Ecto neural progenitor cell (in vitro differentiated cells): ENCODE data around the gene PLCL1.

Experiments
- DNase-seq: peaks from one replicate; pipeline ENCODE4 v3.0.0-alpha.2; 2018; ENCODE audit warnings: low spot score

The PLCL1 gene

DNA sequence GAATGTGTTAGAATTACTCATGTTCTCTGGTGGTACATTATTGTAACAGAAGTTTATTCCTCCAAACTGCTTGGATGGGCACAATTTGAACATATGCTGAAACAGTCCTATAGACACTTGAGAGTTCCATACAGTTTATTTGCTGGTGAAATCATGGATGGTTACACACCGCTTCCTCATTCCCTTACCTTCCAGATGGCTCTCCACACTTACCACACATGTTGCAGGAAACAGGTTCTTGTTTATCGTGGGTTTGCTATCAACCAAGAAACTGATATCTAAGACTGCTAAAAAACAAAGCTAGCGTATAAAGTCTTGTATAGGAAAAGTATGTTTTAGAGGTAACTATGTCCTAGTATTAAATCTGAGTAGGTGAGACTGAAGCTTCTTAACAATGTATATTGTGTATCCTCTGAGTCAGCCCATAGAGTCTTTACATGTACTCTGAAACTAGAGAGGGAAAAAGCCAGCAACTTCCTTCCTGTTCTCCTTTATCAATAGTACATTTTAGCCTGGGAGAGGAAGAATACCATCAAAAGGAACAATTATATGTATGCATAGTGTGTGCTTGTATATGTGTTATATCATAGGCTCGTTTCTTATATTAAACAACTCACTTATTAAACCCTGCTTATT, 313.1 kb downstream of the PLCL1 start:
- no peak for DNase-seq

DNA sequence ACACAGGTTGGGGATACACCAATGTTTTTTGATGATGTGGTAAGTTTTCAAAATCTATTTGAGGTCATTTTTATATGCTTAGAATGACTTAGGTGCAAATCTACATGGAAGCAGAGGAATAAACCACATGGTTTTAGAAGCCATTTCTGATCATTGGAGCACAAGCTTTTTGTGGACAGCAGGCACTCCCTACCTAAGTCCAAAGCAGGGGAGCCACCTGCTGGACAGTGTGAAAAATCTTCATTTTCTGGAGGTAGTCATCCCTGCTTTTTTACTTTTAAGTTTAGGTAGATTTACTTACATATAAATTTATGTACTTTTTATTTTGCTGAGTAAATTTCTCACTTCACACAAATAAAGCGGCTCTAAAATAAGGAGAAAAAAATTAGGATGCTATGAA, 323.2 kb downstream of the PLCL1 start:
- DNase-seq: no peak

DNA sequence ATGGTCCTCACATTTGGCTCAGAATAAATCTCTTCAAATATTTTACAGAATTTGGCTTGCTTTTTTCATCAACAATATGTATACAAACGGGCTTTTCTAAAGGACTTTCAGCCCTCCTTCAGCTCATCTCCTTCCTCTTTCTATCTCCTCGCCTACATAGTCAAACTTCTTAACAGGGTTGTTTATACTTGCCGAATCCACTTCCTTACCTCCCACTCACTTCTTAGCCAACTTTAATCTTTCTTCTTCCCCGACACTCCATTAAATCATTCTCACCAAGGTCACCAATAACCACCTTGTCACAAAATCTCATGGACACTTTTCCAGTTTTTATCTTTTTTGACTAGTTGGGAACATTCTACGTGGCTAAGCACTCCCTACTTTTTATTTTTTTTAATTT, 325.2 kb downstream of the PLCL1 start:
- DNase-seq: no peak

DNA sequence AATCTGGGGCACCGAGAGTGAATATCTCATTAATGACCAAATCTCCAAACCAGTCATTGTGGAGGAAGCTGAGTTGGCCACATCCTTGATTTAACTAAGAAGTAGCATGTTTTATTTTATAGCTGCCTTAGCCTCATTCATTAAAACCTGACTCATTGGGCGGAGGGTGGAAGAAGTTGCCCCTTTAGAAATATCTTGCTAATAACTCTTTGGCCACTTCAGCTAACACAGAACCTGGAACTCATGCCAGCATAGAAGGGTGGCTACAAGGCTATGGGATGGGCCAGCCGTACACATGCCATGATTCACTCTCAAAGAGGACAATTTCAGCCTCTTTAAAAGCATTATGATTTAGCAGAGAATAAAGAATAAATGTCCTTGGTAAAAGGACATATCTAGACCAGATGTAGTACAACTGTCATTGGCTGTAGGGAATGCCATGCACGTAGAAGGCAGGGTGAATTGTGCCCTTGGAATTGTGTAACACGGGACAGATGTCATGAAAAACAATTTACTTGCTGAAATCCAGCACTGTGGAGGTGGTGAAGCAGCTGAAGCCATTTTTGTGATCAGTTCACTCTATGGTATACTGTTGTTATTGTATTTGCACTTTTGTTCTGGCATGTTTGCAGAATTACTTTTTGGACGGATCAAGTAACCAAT, 330.0 kb downstream of the PLCL1 start:
- no peak for DNase-seq

DNA sequence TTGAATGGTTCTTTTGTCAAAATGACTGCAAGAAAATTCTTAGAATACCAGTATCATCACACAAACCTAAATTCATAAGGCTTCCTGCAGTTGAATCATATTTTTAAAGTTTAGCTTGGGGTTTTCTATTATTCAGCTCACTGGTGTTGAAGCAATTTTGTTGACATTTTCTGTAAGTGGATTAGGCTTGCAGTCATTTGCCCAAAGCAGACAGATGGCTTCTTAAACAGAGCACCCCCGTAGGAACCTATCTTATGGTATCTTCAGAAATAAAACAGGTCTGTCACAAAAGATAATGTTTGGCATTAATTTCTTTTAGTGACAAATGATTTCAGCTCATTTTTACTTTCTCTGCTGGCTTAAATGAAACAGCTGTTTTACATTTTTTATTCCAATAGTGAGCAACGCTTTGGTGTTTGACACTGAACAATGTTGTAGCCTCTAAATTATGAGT, 331.1 kb downstream of the PLCL1 start:
- DNase-seq: no peak

DNA sequence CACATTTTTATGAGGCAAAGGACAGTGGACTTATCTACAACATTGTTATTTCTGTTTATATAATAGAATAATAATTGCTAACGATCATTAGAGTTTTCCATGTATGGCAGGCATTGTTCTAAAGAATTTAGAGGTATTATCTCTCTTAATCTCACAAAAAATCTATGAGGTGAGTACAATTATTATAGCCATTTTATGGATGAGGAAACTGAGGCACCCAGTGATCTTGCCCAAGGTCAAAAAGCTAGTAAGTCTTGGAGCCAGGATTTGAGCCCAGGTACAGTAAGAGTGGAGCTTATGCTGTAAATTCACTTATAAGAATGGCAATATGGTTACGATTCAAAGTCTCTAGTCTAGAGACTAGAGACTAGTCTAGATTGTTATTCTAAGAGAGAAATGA, 331.7 kb downstream of the PLCL1 start:
- no peak for DNase-seq

DNA sequence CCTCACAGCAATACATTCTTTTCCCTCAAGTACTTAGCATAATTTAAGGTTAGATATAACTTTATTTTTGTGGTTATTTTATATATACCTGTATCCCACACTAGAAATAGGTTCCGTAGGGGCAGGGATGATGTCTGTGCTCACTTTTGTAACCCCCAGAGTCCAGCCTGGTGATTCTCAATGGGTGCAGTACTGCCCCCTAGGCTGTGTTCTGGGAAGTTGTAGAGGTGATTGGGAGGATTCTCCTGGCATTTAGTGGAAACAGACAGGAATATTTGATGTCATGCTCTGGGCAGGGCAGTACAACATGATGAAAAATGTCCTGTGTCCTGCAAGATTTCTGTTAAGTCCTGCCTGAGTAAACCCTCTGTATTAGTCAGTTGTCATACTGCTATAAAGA, 333.3 kb downstream of the PLCL1 start:
- no peak for DNase-seq

DNA sequence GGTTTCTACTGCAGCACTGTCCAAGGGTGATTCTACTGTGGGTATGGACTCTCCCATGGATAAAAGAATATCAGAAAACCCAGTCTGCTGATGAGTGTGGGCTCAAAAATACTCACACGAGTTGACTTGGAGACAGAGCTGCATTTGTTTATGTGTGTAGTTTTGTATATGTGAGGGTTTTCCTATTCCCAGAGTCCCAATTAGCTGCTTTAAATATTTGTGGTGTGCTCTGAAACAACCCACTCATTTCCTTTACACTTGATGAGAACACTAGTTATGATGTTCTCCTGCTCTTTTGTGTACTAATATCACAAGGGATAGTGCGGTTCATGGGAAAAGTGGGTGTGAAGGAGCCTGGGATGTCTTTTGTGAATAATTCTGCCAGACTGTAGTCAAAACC, 337.3 kb downstream of the PLCL1 start:
- no peak for DNase-seq

DNA sequence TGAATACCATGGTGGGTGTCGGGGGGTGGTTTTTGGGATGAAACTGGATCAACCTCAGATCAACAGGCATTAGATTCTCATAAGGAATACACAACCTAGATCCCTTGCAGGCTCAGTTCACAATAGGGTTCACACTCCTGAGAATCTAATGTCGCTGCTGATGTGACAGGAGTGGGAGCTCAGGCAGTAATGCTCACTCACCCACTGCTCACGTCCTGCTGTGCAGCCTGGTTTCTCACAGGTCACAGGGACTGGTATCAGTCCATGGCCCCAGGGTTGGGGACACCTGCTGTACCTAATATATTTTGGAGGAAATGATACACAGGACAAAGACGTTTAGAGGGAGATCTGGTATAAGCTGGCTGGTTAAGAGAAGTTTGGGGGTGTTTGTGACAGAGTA, 338.8 kb downstream of the PLCL1 start:
- DNase-seq: no peak

DNA sequence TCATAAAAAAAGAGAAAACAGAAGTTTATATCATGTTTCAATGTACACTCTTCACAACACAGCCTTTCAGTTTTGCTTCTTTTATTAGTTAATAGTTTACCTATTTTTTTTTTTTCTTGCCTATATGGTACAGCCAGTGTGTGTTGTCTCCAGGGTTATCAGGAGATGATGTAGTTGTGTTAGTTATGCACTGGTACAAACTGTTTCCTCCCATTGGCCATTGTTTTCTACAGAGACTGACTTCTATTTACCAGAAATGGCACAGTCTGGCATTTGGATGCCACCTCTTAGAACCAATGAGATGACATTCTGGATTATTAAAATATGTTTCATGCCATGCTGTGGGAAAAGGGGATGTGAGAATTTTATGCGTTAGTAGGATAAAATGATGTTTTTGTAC, 339.4 kb downstream of the PLCL1 start:
- DNase-seq: no peak

DNA sequence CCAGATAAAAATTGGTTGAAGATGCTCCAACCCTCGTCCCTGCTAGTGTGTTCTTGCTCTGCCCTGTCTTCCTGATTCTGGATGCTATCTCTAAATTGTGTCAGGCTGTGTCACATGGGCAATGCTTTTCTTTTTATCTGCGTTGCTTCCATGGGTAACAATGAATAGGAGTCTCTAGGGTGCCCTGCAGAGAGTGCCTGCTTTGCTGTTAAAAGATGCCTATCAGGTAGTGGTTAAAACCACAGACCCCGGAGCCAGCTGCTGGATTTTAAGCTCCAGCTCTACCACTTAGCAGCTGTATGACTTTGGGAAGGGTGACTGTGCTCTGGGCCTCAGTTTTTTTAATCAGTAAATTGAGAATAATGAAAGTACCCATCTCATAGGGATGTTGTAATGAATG, 340.3 kb downstream of the PLCL1 start:
- DNase-seq: no peak

DNA sequence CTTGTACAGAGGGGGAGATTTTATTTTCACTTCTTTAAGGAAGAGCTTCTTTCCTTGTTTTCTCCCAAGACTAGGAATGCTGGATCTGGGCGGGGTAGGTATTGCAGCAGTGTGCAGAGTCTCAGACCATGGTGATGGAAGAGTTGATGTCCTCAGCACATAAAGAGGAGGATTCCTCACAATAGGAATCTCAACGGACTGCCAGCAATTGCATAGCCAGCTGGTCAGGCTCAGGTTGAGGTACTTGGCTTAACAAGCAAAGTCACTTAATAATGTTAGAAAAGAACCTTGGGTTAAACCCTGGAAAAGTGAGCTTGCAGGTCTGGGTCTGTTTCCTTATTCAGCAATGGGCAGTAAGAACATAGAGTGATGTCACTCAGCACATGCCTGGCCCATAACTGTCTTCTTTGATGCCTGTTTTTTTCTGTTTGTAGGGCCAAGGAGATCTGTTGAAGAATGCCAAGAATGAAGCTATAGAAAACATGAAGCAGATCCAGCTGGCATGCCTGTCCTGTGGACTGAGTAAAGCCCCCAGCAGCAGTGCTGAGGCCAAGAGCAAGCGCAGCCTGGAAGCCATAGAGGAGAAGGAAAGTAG, 342.1 kb downstream of the PLCL1 start:
- no peak for DNase-seq

DNA sequence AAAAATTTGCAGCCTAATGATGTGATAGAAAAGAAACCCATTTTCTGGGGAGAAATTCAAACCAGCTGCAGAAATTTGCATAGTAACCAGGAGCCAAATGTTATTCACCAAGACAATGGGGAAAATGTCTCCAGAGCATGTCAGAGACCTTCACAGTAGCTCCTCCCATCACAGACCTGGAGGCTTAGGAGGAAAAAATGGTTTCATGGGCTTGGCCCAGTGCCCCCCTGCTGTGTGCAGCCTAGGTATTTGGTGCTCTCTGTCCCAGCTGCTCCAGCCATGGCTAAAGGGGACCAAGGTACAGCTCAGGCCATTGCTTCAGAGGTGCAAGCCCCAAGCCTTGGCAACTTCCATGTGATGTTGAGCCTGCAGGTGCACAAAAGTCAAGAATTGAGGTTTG, 352.9 kb downstream of the PLCL1 start:
- no peak for DNase-seq

DNA sequence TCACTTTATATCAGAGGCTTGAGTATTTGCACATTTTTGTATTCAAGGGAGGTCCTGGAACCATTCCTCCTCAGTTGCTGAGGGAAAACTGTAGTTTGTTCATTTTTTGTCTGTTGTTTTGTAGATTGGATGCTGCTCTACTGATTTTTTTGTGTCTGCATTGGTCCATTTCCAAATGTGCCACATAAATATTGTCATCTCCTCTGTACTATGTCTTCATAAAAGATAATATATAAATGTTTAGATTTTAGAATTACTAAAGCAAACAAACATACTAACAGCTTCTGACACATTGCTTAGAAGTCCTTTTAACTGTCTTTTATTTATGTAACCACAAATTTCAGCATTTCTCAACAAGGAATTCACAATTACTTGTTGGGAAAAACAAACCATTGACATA, 356.8 kb downstream of the PLCL1 start:
- no peak for DNase-seq

DNA sequence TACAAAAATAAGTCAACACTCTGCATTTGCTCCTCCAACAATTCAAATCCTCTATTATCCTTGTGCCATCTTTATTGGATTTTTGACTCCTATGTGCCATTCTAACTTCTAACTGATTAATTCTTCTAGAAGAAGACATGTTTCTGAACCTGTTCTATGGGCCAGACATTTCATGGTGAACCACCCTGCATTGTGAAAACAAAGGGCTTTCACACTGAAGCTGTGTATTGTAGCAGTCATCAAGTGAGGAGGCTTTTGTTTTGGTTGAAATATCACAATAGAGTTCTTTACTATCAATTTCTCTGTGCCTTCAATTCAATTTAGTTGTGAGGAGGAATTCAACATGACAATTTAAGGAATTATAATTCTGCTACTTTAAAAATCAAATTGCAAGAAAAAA, 357.9 kb downstream of the PLCL1 start:
- DNase-seq: no peak

DNA sequence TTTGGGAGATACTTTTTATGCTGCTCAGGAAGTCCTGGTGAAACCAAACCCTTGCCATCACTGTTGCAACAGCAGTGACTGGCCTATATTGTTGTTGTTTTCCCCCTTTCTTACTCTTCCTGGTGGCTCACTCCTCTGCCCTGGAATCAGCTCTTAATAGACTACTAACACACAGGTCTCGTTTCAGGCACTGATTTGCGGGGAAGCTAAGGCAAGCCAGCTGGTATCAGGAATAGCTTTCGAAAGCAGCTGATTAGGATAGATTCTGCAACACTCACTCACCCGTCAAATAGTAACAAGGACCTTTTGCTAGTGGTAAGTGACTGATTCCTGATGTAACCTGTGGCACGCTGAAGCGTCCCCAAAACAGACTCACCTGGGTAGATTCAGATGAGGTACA, 360.4 kb downstream of the PLCL1 start:
- no peak for DNase-seq

DNA sequence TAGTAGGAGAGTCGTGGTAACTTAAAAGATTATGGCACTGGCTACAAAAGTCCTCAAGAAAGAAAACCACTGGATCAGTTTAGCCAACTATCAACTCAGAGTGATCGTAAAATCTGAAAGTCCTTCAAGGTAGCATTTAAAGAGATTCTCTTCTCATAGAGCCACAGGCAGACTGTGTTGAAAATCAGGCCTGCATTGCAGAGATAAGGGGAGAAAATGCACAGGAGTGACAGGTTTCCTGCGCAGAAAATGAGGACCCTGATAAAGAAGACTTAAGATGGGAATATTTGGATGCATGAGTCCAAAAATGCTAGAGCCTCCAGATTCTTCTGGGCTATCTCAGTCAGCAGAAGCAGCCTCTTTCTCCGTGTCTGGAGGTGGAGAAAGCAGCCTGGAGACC, 360.9 kb downstream of the PLCL1 start:
- no peak for DNase-seq

DNA sequence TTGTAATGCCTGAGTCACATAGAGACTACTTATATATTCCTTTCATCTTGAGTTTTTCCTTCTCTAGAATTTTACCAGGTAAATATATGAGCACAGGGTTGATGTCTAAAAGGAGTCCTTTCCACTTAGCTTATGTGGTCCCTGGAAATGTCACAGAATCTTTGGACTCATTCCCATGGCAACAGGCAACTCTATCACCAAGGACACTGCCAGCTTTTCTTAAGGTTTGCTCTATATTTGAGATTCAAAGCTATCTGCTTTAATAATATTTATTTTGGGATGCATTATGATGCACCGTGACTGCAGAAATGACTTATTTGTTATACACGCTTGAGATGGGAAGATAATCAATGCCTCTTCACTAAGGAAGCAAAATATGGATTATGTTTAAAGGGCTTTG, 363.0 kb downstream of the PLCL1 start:
- DNase-seq: no peak

DNA sequence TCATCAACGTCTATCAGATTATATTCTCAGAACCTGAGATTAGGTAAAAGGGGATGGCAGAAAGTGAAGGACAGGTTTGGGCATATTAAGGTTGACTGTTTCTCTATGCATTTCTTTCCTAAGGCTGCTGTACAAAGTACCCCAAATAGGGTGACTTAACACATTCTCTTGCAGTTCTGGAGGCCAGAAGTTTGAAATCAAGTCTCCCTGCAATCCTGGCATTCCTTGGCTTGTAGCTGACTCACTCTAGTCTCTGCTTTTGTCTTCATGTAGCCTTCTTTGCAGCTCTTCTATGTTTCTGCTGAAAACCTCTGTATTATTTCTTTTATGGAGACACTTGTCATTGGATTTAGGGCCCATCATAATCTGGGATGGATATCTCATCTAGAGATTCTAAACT, 364.3 kb downstream of the PLCL1 start:
- DNase-seq: no peak

DNA sequence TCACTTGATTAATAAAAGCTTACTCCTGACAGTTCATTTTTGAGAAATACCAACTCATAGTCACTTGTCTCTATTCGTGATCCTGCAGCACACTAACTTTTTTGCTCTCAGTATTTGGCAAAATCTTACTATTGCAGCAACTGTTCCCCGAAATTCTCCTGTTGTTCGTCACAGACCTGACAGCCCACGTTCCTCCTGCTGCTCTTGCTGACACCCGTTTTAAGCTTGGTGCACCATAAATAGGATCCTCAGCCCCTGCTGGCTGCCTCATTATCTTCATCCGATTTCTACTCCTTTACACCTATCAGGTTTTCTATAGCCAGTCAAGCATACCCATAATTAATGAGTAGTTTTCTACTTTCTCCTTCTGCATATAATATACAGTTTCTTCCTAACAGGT, 368.8 kb downstream of the PLCL1 start:
- DNase-seq: no peak

DNA sequence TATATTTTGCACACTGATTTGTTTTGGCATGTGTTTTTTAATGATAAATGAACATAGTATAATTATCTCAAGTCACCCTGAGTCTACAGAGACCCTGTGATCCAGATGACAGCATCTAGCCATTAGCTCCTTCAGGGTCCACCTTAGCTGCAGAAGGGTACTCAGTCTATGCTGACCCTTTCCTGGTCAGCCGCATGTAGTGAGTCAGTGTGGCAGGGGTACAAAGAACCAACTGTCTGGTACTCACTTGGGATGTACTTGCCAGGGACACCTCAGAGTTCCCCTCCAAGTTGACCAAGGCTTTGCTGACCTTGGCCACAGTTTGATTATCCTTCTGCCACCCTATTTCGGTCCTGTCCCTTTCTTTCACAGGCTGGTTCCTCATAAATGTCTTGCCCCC, 369.5 kb downstream of the PLCL1 start:
- no peak for DNase-seq

DNA sequence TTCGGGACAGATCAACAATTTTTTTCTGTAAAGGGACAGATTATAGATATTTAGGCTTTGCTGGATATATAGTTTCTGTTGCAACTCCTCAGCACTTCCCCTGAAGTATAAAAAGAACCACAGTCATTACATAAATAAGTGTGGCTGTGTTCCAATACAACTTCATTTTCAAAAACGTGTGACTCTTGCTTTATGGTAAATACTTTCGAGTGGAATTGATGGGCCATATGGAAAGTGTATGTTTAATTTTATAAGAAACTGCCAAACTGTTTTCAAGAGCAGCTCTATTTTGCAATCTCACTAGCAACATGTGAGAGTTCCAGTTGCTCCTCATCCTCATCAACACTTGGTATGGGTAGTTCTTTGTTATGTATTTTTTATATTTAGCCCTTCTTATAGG, 370.9 kb downstream of the PLCL1 start:
- no peak for DNase-seq

DNA sequence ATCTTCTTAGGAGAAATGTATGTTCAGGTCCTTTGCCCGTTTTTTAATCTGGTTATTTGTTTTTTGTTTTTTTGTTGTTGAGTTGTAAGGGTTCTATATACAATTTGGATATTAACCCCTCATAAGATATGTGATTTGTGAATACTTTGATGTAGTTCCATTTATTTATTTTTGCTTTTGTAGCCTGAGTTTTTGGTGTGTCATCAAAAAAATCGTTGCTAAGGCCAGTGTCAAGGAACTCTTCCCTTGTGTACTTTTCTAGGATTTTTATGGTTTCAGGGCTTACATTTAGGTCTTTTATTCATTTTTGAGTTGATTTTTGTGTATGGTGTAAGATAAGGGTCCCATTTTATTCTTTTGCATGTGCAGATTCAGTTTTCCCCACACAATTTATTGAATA, 372.6 kb downstream of the PLCL1 start:
- DNase-seq: no peak

DNA sequence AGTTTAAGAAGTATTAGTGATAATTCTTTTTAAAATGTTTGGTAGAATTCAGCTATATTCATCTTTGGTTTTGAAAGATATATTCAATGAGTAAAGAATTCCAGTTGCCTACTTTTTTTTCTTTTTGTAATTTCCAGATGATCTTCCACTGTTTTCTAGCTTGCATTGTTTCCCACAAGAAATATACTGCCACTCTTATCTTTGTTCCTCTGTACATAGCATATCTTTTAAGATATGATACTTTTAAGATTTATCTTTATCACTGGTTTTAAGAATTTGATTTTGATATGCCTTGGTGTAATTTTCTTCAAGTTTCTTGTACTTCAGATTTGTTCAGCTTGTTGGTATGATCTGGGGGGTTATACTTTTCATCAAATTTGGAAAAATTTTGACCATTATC, 374.4 kb downstream of the PLCL1 start:
- no peak for DNase-seq
